Osteoblast (primary cell): Measurements from ENCODE around the gene PLRG1. TPM values are rescaled to one million over a fixed set of nuclear protein-coding genes. Genes with fewer than 3 reads are reported as not detected.
"Not testable (repeated sequence)": the region's sequence is repeated elsewhere in the genome, so short reads cannot be mapped to it uniquely, and the experiment has no call there.

Experiments
- DNase-seq: peaks from one replicate; pipeline ENCODE4 v3.0.0; 2011; ENCODE audit warnings: low spot score, mixed read lengths; ENCODE audit not compliant: insufficient read length; ENCODE audit errors: missing footprints
- H2AFZ ChIP-seq: 2 replicates; pipeline ENCODE4 v1.6.0; 2011; ENCODE audit warnings: mild to moderate bottlenecking, low read length
- H3K27ac ChIP-seq: 2 replicates; pipeline ENCODE4 v1.5.1; 2011; ENCODE audit warnings: mild to moderate bottlenecking, low read depth, low read length, moderate library complexity
- H3K27me3 ChIP-seq: 2 replicates; pipeline ENCODE4 v1.6.0; 2012; ENCODE audit warnings: mild to moderate bottlenecking, control low read depth, inconsistent platforms, low read length, moderate library complexity; ENCODE audit not compliant: insufficient read depth
- H3K36me3 ChIP-seq: 2 replicates; pipeline ENCODE4 v1.5.1; 2011; ENCODE audit warnings: mild to moderate bottlenecking, low read length, control low read depth, moderate library complexity; ENCODE audit not compliant: insufficient read depth
- H3K4me1 ChIP-seq: 2 replicates; pipeline ENCODE4 v1.5.1; 2011; ENCODE audit warnings: mild to moderate bottlenecking, low read length, control low read depth, moderate library complexity; ENCODE audit not compliant: insufficient read depth
- H3K4me2 ChIP-seq: 2 replicates; pipeline ENCODE4 v1.6.0; 2011; ENCODE audit warnings: mild to moderate bottlenecking, low read length; ENCODE audit not compliant: insufficient read depth
- H3K4me3 ChIP-seq: fragments of 200-600 bp; sonication (generic); 3 replicates; pipeline ENCODE4 v1.5.1; 2012; ENCODE audit warnings: mild to moderate bottlenecking, low read length, inconsistent platforms; ENCODE audit not compliant: insufficient read depth
- H3K79me2 ChIP-seq: 2 replicates; pipeline ENCODE4 v1.6.0; 2012; ENCODE audit warnings: mild to moderate bottlenecking, low read length, control low read depth, inconsistent platforms; ENCODE audit not compliant: insufficient read depth
- H3K9me3 ChIP-seq: 2 replicates; pipeline ENCODE4 v1.5.1; 2011; ENCODE audit warnings: low read depth, low read length, control low read depth
- H4K20me1 ChIP-seq: 2 replicates; pipeline ENCODE4 v1.6.0; 2012; ENCODE audit warnings: mild to moderate bottlenecking, low read length, control low read depth; ENCODE audit not compliant: insufficient read depth
- CTCF ChIP-seq: IDR thresholded peaks from 2 replicates; pipeline ENCODE4 v1.5.1; 2011; ENCODE audit warnings: mild to moderate bottlenecking, low read depth, low read length, moderate library complexity; ENCODE audit errors: extremely low read depth
- total RNA-seq: library from RNA; depleted of rRNA; stranded (reverse); fragments of >200 nt; gene quantifications from 2 replicates; pipeline ENCODE4 v1.2.3, GENCODE V29; 2012

Gene PLRG1
- 79.9 and 81.8 TPM in 2 replicates for total RNA-seq

GRCh38 chr4:154549894-154550790, at the start of gene PLRG1:
Gene PLRG1 (minus strand): TSS chr4:154550400. CDS start chr4:154550308, 92 bp downstream.
- DNase-seq: peak; percentile 93
- peaks cover 27% of the 10 kb centered on the region for H3K79me2 ChIP-seq
- peaks cover 27% of the 10 kb centered on the region for H3K36me3 ChIP-seq
- TF ChIP-seq CTCF: no peak
- H3K4me2 ChIP-seq: peak within 1 kb of the TSS; percentile 100
- no peaks in the 10 kb centered on the region for H3K27me3 ChIP-seq
- no peaks in the 10 kb centered on the region for H3K9me3 ChIP-seq
- peaks cover 13% of the 10 kb centered on the region for H3K4me1 ChIP-seq
- H4K20me1 ChIP-seq: peaks cover 22% of the 10 kb centered on the region
- peak within 1 kb of the TSS; percentile 91 for H3K27ac ChIP-seq
- H2AFZ ChIP-seq: peak within 1 kb of the TSS; percentile 97
- peak within 1 kb of the TSS; percentile 96 for H3K4me3 ChIP-seq

GRCh38 chr4:154597798-154598774, 47.9 kb upstream of the PLRG1 start:
- Histone ChIP-seq H2AFZ (no peak overlapping the region), H3K27ac (no peak overlapping the region), H4K20me1 (no peaks in the 10 kb centered on the region), H3K4me3 (no peak overlapping the region), H3K4me2 (no peak overlapping the region), H3K9me3 (no peaks in the 10 kb centered on the region), H3K27me3 (no peaks in the 10 kb centered on the region), H3K79me2 (no peaks in the 10 kb centered on the region), H3K4me1 (no peaks in the 10 kb centered on the region), H3K36me3 (no peaks in the 10 kb centered on the region)
- peak; percentile 21 for DNase-seq
- no peak for TF ChIP-seq CTCF

- not testable (repeated sequence) for H3K27me3 ChIP-seq, H3K27ac ChIP-seq, H3K4me3 ChIP-seq, H3K4me2 ChIP-seq, H3K36me3 ChIP-seq, DNase-seq, H3K4me1 ChIP-seq, H4K20me1 ChIP-seq, H3K79me2 ChIP-seq, H3K9me3 ChIP-seq, H2AFZ ChIP-seq
These were observed 47.1 kb upstream of the PLRG1 start for GRCh38 chr4:154597281-154597680.

- DNase-seq: no peak
These were observed 45.6 kb upstream of the PLRG1 start for GRCh38 chr4:154595807-154596206.

GRCh38 chr4:154594343-154594742, 44.1 kb upstream of the PLRG1 start:
- H3K4me2 ChIP-seq, DNase-seq, H3K4me1 ChIP-seq, H3K4me3 ChIP-seq, H3K27me3 ChIP-seq, H3K79me2 ChIP-seq, H4K20me1 ChIP-seq, H2AFZ ChIP-seq, H3K36me3 ChIP-seq, H3K27ac ChIP-seq, H3K9me3 ChIP-seq: not testable (repeated sequence)

More at GRCh38 chr4:154595807-154596206, 45.6 kb upstream of the PLRG1 start:
- no peak for TF ChIP-seq CTCF
- no peak overlapping the region for H2AFZ ChIP-seq
- no peaks in the 10 kb centered on the region for H3K79me2 ChIP-seq
- H3K27me3 ChIP-seq: peaks cover 3% of the 10 kb centered on the region
- H3K9me3 ChIP-seq: no peaks in the 10 kb centered on the region
- H3K27ac ChIP-seq: no peak overlapping the region
- H3K4me2 ChIP-seq: no peak overlapping the region
- no peak overlapping the region for H3K4me3 ChIP-seq
- H4K20me1 ChIP-seq: no peaks in the 10 kb centered on the region
- no peaks in the 10 kb centered on the region for H3K4me1 ChIP-seq
- no peaks in the 10 kb centered on the region for H3K36me3 ChIP-seq
